ENCODE data around the gene SUSD6. TPM values are rescaled to one million over a fixed set of nuclear protein-coding genes. Genes with fewer than 3 reads are reported as not detected.

SUSD6 gene
- total and polyA plus RNA-seq, 2 donors (not counting 1 experiment from before 2014, with no cell fraction given): 62.3 to 97.8 TPM

- Histone ChIP-seq H3K9me3 (ENCODE audit: control extremely low read depth in 1 of 3, control insufficient read depth in 2 of 3, insufficient read depth in 1 of 3, low read length in 2 of 3) (no peaks in the 10 kb centered on the region), H3K36me3 (replicated peaks in 1 of 2; ENCODE audit: control extremely low read depth in 1 of 2, control insufficient read depth in 1 of 2, extremely low read depth in 1 of 2, insufficient read depth in 2 of 2, low read length in 1 of 2) (no peaks in the 10 kb centered on the region), H2AFZ (ENCODE audit: insufficient read depth, low read depth, low read length, poor library complexity, severe bottlenecking) (no peak overlapping the region), H3K4me3 (ENCODE audit: control extremely low read depth in 1 of 5, extremely low read depth in 1 of 5, insufficient read depth in 1 of 5, low read depth in 2 of 5, low read length in 4 of 5) (no peak overlapping the region), H3K4me1 (ENCODE audit: control insufficient read depth in 2 of 2, insufficient read depth in 2 of 2, low read length in 2 of 2) (no peaks in the 10 kb centered on the region), H4K20me1 (ENCODE audit: control insufficient read depth, insufficient read depth, low read length, poor library complexity, severe bottlenecking) (no peaks in the 10 kb centered on the region), H3K4me2 (replicated peaks; ENCODE audit: low read depth, low read length, poor library complexity, severe bottlenecking) (no peak overlapping the region), H3K27ac (ENCODE audit: low read length in 2 of 2) (no peak overlapping the region), H3K79me2 (ENCODE audit: control insufficient read depth, insufficient read depth, low read length) (no peaks in the 10 kb centered on the region), H3K9ac (ENCODE audit: low read length) (no peak overlapping the region), H3K27me3 (replicated peaks in 1 of 4; ENCODE audit: control extremely low read depth in 1 of 4, control insufficient read depth in 3 of 4, insufficient read depth in 4 of 4, low read length in 3 of 4) (no peaks in the 10 kb centered on the region)
- H3K27me3 Mint-ChIP-seq: no peaks in the 10 kb centered on the region
- CTCF ChIA-PET: interaction anchor here (1.4 to 1.7 kb wide), 3 partner anchors 11 to 116 kb away, joined by 4 read pairs; no protein-coding TSS in a partner anchor
- intact Hi-C loops (cut with micrococcal nuclease): loop anchor here (10.0 kb wide), 1 partner anchor 476 kb away; no protein-coding TSS in a partner anchor
- no peak overlapping the region for H3K27ac Mint-ChIP-seq
- POLR2A ChIA-PET: interaction anchor here (1.0 kb wide), 1 partner anchor 109 kb away, joined by 3 read pairs; no protein-coding TSS in a partner anchor
- peaks cover 4% of the 10 kb centered on the region for H3K4me1 Mint-ChIP-seq
- DNase-seq (no peak), ATAC-seq (ENCODE audit: low read depth) (no peak)
- WGBS (ENCODE audit: insufficient coverage): 96% methylated on average over 4 of the region's 4 CpGs
- H3K9me3 Mint-ChIP-seq (ENCODE audit: insufficient read depth): no peaks in the 10 kb centered on the region
- TF ChIP-seq CTCF (IDR thresholded peaks at IDR 0.05) (no peak), EZH2 (IDR thresholded peaks at IDR 0.05; ENCODE audit: borderline replicate concordance, insufficient read depth, low read depth, low read length, poor library complexity, severe bottlenecking) (no peak)
- no peak overlapping the region for H3K4me3 Mint-ChIP-seq
Observed at GRCh38 chr14:69720912-69721311, 109.5 kb downstream of the SUSD6 start.

GRCh38 chr14:69726761-69727511 lies 115.5 kb downstream of the SUSD6 start:
- Histone ChIP-seq H3K79me2 (ENCODE audit: control insufficient read depth, insufficient read depth, low read length) (no peaks in the 10 kb centered on the region), H3K36me3 (replicated peaks in 1 of 2; ENCODE audit: control extremely low read depth in 1 of 2, control insufficient read depth in 1 of 2, extremely low read depth in 1 of 2, insufficient read depth in 2 of 2, low read length in 1 of 2) (no peaks in the 10 kb centered on the region), H4K20me1 (ENCODE audit: control insufficient read depth, insufficient read depth, low read length, poor library complexity, severe bottlenecking) (no peaks in the 10 kb centered on the region), H3K9ac (ENCODE audit: low read length) (peak overlapping the region; percentile 69), H3K4me1 (ENCODE audit: control insufficient read depth in 2 of 2, insufficient read depth in 2 of 2, low read length in 2 of 2) (peaks cover 4 to 12% of the 10 kb centered on the region in 2 donors), H3K4me3 (ENCODE audit: control extremely low read depth in 1 of 5, extremely low read depth in 1 of 5, insufficient read depth in 1 of 5, low read depth in 2 of 5, low read length in 4 of 5) (peak overlapping the region in 4 of 5 experiments; percentile 26 to 77 (median 58)), H3K27me3 (replicated peaks in 1 of 4; ENCODE audit: control extremely low read depth in 1 of 4, control insufficient read depth in 3 of 4, insufficient read depth in 4 of 4, low read length in 3 of 4) (no peaks in the 10 kb centered on the region), H3K9me3 (ENCODE audit: control extremely low read depth in 1 of 3, control insufficient read depth in 2 of 3, insufficient read depth in 1 of 3, low read length in 2 of 3) (no peaks in the 10 kb centered on the region), H3K27ac (ENCODE audit: low read length in 2 of 2) (peak overlapping the region in 1 of 2 donors; percentile 48), H2AFZ (ENCODE audit: insufficient read depth, low read depth, low read length, poor library complexity, severe bottlenecking) (peak overlapping the region; percentile 89), H3K4me2 (replicated peaks; ENCODE audit: low read depth, low read length, poor library complexity, severe bottlenecking) (peak overlapping the region; percentile 96)
- Mint-ChIP-seq H3K4me3 (peak overlapping the region; percentile 83), H3K27me3 (peaks cover 3% of the 10 kb centered on the region), H3K27ac (peak overlapping the region; percentile 37), H3K9me3 (ENCODE audit: insufficient read depth) (no peaks in the 10 kb centered on the region), H3K4me1 (peaks cover 12% of the 10 kb centered on the region)
- intact Hi-C loops (cut with micrococcal nuclease): loop anchor here (1.0 to 10.0 kb wide), 5 partner anchors 18 to 482 kb away; no protein-coding TSS in a partner anchor
- ChIA-PET POLR2A (interaction anchor here (0.5 kb wide), 1 partner anchor 44 kb away, joined by 17 read pairs; no protein-coding TSS in a partner anchor), CTCF (interaction anchor here (0.5 to 4.7 kb wide), 30 partner anchors 9 to 152 kb away, joined by 3 to 112 read pairs (median 4); partner anchors contain the start of genes CCDC177 and SUSD6)
- ATAC-seq (ENCODE audit: low read depth) (peak; percentile 93), DNase-seq (peak; percentile 89)
- 7% methylated on average over 43 of the region's 51 CpGs for WGBS (ENCODE audit: insufficient coverage)
- TF ChIP-seq CTCF (IDR thresholded peaks at IDR 0.05) (peak; percentile 99), EZH2 (IDR thresholded peaks at IDR 0.05; ENCODE audit: borderline replicate concordance, insufficient read depth, low read depth, low read length, poor library complexity, severe bottlenecking) (no peak)

Measured in B cell (primary cell).